Natural killer cell (primary cell): ENCODE measurements around the gene MYL10. TPM values are rescaled to one million over a fixed set of nuclear protein-coding genes. Genes with fewer than 3 reads are reported as not detected.

Experiments used
- ATAC-seq, 3 donors: fragments of 150-1000 bp in 2 of 3; fragments of 200-7000 bp in 1 of 3; cut with Tn5 transposase; 1 replicate in 1 of 3; 2 replicates in 2 of 3; pipeline ENCODE4 v1.10.0; 2021; ENCODE audit warnings: mild to moderate bottlenecking in 2 of 3, moderate library complexity in 2 of 3
- DNase-seq, 2 donors: peaks; one replicate each; pipeline versions ENCODE4 v3.0.0 to v3.0.0-alpha.2; 2013 to 2021; ENCODE audit warnings: mixed read lengths in 1 of 2
- H3K27ac ChIP-seq: one replicate; pipeline ENCODE4 v1.5.1; 2013; ENCODE audit warnings: mild to moderate bottlenecking, low read length
- H3K27me3 ChIP-seq: one replicate; pipeline ENCODE4 v1.6.1; 2013; ENCODE audit warnings: low read length; ENCODE audit not compliant: control insufficient read depth, insufficient read depth
- H3K36me3 ChIP-seq: one replicate; pipeline ENCODE4 v1.6.1; 2013; ENCODE audit warnings: low read length; ENCODE audit not compliant: control insufficient read depth, insufficient read depth
- H3K4me1 ChIP-seq: one replicate; pipeline ENCODE4 v1.6.1; 2013; ENCODE audit warnings: low read length; ENCODE audit not compliant: control insufficient read depth, insufficient read depth
- H3K4me3 ChIP-seq: one replicate; pipeline ENCODE4 v1.5.1; 2013; ENCODE audit warnings: low read length
- H3K9me3 ChIP-seq: one replicate; pipeline ENCODE4 v1.6.1; 2013; ENCODE audit warnings: low read length; ENCODE audit not compliant: control insufficient read depth, insufficient read depth
- H3K27ac Mint-ChIP-seq, 2 donors: one replicate each; pipeline ENCODE4 v1.8.0; 2022; ENCODE audit warnings: mild to moderate bottlenecking in 2 of 2, mixed read lengths in 2 of 2, moderate library complexity in 1 of 2
- H3K27me3 Mint-ChIP-seq, 2 donors: one replicate each; pipeline ENCODE4 v1.8.0; 2022; ENCODE audit warnings: low read depth in 2 of 2, mixed read lengths in 2 of 2
- H3K36me3 Mint-ChIP-seq: one replicate; pipeline ENCODE4 v1.8.0; 2022; ENCODE audit warnings: mixed read lengths
- H3K4me1 Mint-ChIP-seq, 2 donors: one replicate each; pipeline ENCODE4 v1.8.0; 2022; ENCODE audit warnings: mixed read lengths in 2 of 2
- H3K4me3 Mint-ChIP-seq: one replicate; pipeline ENCODE4 v1.8.0; 2022; ENCODE audit warnings: mild to moderate bottlenecking, moderate library complexity, mixed read lengths
- H3K9me3 Mint-ChIP-seq, 2 donors: one replicate each; pipeline ENCODE4 v1.8.0; 2022; ENCODE audit warnings: mixed read lengths in 2 of 2
- CTCF ChIP-seq: fragments of 200-600 bp; IDR thresholded peaks from one replicate; pipeline ENCODE4 v1.8.0; 2022; ENCODE audit warnings: antibody characterized with exemption
- WGBS: methylation state at CpG from one replicate; pipeline ENCODE4 v1.1.7; 2013; ENCODE audit warnings: missing lambda C conversion rate; ENCODE audit not compliant: insufficient coverage; 5-methylcytosine and 5-hydroxymethylcytosine counted together
- intact Hi-C: fragments of 100-400 bp; cut with micrococcal nuclease; formaldehyde crosslinking; loops from one replicate; pipeline ENCODE4 v1.14.2; 2022
- total RNA-seq, 4 donors: library from RNA; stranded (reverse); fragments of 120-200 nt in 1 of 4; gene quantifications; one replicate each; pipeline versions ENCODE4 v1.2.3 to v1.2.4, GENCODE V29; 2013 to 2022

The MYL10 gene
- total RNA-seq, 3 donors from 2014 or later (not counting 1 experiment from before 2014, with no cell fraction given): not detected

- H3K4me3 Mint-ChIP-seq: no peak overlapping the region
- peaks cover 0 to 4% of the 10 kb centered on the region in 2 donors for H3K4me1 Mint-ChIP-seq
- ATAC-seq: no peak
- Histone ChIP-seq H3K27me3 (peaks cover 2% of the 10 kb centered on the region), H3K4me3 (no peak overlapping the region), H3K27ac (no peak overlapping the region), H3K9me3 (no peaks in the 10 kb centered on the region), H3K4me1 (no peaks in the 10 kb centered on the region), H3K36me3 (no peaks in the 10 kb centered on the region)
- no peak for DNase-seq
- H3K9me3 Mint-ChIP-seq: no peaks in the 10 kb centered on the region
- no peak for TF ChIP-seq CTCF
- intact Hi-C loops: no loop called here
- H3K36me3 Mint-ChIP-seq: no peaks in the 10 kb centered on the region
- 93% methylated on average over 10 of the region's 10 CpGs for WGBS
- peaks cover 0 to 3% of the 10 kb centered on the region in 2 donors for H3K27me3 Mint-ChIP-seq
- no peak overlapping the region for H3K27ac Mint-ChIP-seq
Measured at GRCh38 chr7:101581891-101582290, 47.2 kb downstream of the MYL10 start.

GRCh38 chr7:101580596-101580995 lies 48.5 kb downstream of the MYL10 start:
- ATAC-seq (no peak), DNase-seq (no peak)
- H3K27ac Mint-ChIP-seq: no peak overlapping the region
- no peaks in the 10 kb centered on the region for H3K9me3 ChIP-seq
- no peaks in the 10 kb centered on the region for H3K4me1 Mint-ChIP-seq
- WGBS: 88% methylated on average over 7 of the region's 7 CpGs
- H3K4me3 Mint-ChIP-seq: no peak overlapping the region
- intact Hi-C loops: no loop called here
- H3K27ac ChIP-seq: no peak overlapping the region
- TF ChIP-seq CTCF: no peak
- H3K27me3 ChIP-seq: peaks cover 2% of the 10 kb centered on the region
- H3K9me3 Mint-ChIP-seq: no peaks in the 10 kb centered on the region
- no peaks in the 10 kb centered on the region for H3K4me1 ChIP-seq
- H3K27me3 Mint-ChIP-seq: peaks cover 5 to 6% of the 10 kb centered on the region in 2 donors
- no peak overlapping the region for H3K4me3 ChIP-seq
- no peaks in the 10 kb centered on the region for H3K36me3 ChIP-seq
- H3K36me3 Mint-ChIP-seq: no peaks in the 10 kb centered on the region

- ATAC-seq: no peak
- DNase-seq: no peak
- no peak for TF ChIP-seq CTCF
- Histone ChIP-seq H3K9me3 (no peaks in the 10 kb centered on the region), H3K36me3 (no peaks in the 10 kb centered on the region), H3K27me3 (peaks cover 2% of the 10 kb centered on the region), H3K4me1 (no peaks in the 10 kb centered on the region), H3K4me3 (no peak overlapping the region), H3K27ac (no peak overlapping the region)
- intact Hi-C loops: no loop called here
- no peaks in the 10 kb centered on the region for H3K9me3 Mint-ChIP-seq
- H3K4me3 Mint-ChIP-seq: no peak overlapping the region
- no peaks in the 10 kb centered on the region for H3K36me3 Mint-ChIP-seq
- H3K27ac Mint-ChIP-seq: no peak overlapping the region
- WGBS: 11% methylated on average over 1 of the region's 1 CpG
- peaks cover 14 to 18% of the 10 kb centered on the region in 2 donors for H3K27me3 Mint-ChIP-seq
- H3K4me1 Mint-ChIP-seq: no peaks in the 10 kb centered on the region
Measured at GRCh38 chr7:101578552-101578951, 50.5 kb downstream of the MYL10 start.

GRCh38 chr7:101576998-101577397 lies 52.1 kb downstream of the MYL10 start:
- no peak overlapping the region for H3K4me3 ChIP-seq
- H3K27ac ChIP-seq: no peak overlapping the region
- no peaks in the 10 kb centered on the region for H3K36me3 ChIP-seq
- intact Hi-C loops: no loop called here
- Mint-ChIP-seq H3K4me1 (no peaks in the 10 kb centered on the region), H3K4me3 (no peak overlapping the region), H3K9me3 (no peaks in the 10 kb centered on the region), H3K27me3 (peaks cover 15 to 23% of the 10 kb centered on the region in 2 donors), H3K27ac (no peak overlapping the region), H3K36me3 (no peaks in the 10 kb centered on the region)
- 88% methylated on average over 3 of the region's 3 CpGs for WGBS
- no peaks in the 10 kb centered on the region for H3K9me3 ChIP-seq
- DNase-seq: no peak
- H3K4me1 ChIP-seq: no peaks in the 10 kb centered on the region
- ATAC-seq: no peak
- no peak for TF ChIP-seq CTCF
- H3K27me3 ChIP-seq: peaks cover 2% of the 10 kb centered on the region
